Cardiac septum (tissue), 1 donor: Measurements from ENCODE around the gene CFDP1. TPM values are rescaled to one million over a fixed set of nuclear protein-coding genes. Genes with fewer than 3 reads are reported as not detected.

Experiments used
- DNase-seq: peaks from one replicate; pipeline ENCODE4 v3.0.0-alpha.2; 2020; ENCODE audit warnings: low spot score
- intact Hi-C: fragments of 100-400 bp; cut with DNase I; formaldehyde crosslinking; loops from one replicate; pipeline ENCODE4 v1.14.0; 2022
- total RNA-seq: library from RNA; stranded (reverse); fragmentation: NEBNext Ultra II Directional; extraction: Animal tissue kit (Norgen Biotek cat#: 25700); gene quantifications from one replicate; pipeline ENCODE4 v1.2.1, GENCODE V29; 2021
- donor health status: DM: no; HTN: no; CAD: no.

Gene CFDP1
- total RNA-seq, 1 donor from 2014 or later, result 24.6 TPM

DNA sequence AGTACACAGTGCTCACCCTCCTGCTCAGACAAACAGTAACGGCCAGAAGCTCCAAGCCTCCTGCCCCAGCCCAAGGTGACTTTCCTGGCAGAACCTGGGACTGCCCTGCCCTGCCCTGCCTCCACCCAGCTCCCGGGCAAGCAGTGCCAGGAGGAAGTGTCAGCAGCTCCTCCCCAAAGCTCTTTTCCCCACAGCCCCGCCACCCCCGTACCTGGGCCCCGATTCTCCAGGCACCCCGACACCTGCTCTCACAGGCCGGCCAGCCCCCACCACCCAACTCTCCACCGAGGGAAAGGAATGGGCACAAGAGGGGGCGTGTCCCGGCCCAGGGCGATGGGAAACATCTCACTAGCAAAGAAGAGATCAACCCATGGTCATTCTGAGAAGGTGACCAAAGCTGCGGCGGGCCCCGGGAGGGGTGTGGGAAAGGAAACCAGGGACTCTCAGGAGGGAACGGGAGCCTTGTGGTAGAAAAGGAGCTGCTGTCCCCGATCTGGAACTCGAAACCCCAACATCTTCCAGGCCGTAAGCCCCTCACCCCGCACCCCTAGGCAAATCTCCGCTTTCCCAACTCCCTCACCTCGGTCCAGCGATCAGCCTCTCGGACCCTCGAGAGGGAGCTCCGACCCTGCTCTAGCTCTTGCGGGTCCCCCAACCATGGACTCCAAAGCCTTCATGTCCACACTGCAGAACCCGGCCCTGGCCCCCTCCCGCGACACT lies 183.1 kb downstream of the CFDP1 start:
- no peak for DNase-seq

GRCh38 chr16:75249441-75249840 lies 183.9 kb downstream of the CFDP1 start:
- intact Hi-C loops, result no loop called here
- no peak for DNase-seq

More for the DNA sequence above, 183.1 kb downstream of the CFDP1 start:
- intact Hi-C loops, result loop anchor here (2.0 kb wide), 1 partner anchor 15 kb away; no protein-coding TSS in a partner anchor

DNA sequence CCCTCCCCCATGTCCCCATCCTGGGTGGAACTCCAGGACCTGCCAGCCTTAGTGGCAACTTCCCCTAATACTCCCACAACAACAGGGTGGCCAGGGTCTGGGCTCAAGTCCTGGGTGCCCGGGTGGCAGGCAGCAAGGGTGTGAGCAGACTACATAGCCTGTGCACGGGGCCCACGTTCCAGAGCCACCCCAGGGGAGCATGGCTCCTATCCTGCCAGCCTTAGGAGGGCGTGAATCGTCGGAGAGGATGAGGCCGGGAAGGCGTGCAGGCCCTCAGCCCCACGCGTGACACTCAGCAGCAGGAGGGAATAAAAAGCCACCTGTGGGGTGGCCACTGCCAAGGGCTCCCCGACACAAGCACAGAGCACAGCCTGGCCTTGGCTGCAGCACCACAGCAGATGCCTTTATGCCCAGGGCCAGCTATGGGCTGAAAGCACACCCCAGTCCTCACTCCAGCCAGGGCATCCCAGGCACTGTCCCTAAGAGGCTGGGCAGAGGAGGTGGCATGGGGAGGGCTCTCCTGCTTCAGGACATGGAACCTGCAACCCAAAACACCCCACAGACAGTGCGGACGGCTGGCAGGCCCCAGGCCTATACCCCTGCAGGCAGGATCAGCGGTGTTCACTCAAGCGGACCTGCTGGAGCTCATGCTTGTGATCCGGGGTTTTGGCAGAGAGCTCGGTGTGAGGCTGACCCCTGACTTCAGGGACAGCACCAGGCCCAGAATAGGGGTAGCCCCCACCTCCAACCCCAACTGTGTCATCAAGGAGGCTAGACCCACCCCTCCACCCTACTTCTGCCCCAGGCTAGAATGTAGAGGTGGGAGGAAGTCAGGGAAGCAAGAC lies 184.5 kb downstream of the CFDP1 start:
- intact Hi-C loops, result no loop called here
- DNase-seq, result no peak

DNA sequence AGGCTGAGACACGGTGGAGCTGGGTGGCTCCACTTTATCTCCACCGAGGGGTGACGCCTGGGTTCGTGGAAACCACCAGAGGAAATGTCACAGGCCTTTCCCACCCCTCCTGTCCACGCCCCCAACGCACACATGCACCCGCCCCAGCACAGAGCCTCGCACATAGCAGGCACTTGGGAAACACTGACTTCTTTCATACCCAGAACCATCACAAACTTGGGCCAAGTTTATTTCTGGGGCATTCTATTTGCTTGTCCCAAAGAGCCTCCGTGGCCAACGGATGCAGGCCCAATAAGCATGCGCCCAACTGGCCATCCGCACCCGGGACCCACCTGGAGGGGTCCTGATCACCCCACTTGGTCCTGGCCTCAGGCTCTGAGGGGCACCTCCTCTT lies 185.2 kb downstream of the CFDP1 start:
- intact Hi-C loops, result no loop called here
- DNase-seq, result no peak

GRCh38 chr16:75247249-75247648 lies 186.1 kb downstream of the CFDP1 start:
- no peak for DNase-seq
- intact Hi-C loops, result no loop called here

DNA sequence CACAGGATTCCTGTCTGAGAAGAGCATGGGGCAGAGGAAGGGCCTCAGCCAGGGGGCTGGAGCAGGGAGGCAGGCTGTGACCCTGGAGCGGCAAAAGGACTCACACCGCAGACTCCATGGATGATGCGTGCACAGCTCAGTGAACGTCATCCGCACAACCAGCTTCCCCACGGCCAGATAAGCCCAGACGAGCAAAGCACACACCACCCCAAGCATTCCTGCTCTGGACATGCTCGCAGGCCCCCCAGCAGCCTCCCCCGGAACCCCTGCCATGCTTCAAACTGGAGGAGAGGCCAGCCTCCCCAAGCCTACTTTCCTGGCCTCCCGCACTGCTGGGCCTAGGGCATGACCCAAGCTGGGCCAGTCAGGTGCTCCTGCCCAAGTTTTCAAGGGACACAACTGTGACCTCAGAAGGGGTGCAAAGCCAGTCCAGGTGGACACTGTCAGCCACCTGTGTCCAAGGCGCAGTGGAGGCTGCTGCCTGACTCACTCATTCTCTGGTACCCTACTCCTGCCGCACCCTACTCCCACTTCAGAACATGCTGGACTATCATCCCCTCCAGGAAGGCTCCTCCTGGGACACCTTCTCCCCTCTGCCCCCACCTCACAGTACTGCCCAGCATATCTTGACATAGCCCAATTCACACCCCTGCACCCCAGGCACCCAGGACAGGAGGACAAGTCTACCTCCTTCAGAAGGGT lies 186.6 kb downstream of the CFDP1 start:
- intact Hi-C loops, result no loop called here
- no peak for DNase-seq

DNA sequence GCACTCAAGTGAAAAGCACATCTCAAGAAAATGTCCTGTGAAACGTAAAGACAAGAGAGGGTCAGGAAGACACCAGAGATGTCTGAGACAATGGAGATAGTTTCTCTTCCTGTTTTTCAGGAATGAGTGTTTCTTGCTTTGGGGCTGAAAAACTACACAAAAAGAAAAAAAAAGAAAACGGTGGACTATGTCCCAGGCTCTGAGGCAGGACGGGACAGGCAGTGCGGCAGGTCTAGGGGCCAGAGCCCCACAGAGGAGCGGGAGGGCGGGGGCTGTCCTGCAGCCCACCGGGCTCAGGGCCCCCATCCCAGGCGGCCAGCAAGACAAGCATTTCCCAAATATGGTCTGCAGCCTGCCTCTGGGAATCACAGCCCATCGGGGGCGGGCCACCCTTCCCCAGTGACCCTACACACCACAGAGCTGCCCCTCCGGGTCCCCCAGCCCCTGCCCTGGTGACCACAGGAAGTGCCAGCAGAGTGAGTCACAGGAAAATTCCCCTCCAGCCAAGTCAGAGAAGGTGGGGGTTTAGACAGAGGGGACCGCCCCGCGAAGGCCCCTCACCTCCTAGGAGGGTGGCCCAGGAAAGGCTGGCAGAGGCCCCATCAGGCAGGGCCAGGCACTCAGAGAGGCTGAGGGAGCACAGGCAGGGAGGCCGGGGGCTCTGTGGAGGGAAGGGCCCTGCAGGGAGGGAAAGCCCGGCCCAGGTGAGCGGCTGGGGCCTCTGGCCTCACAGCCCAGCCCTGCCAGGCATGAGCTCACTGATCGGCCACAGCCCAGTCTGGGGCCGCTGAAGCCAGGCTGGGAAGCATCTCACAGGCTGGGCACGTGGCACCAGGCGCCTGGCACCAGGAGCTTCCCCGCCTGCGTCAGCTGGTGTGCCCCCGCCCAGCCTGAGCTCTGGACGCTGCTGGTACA lies 188.2 kb downstream of the CFDP1 start:
- DNase-seq, result peak; percentile 92
- intact Hi-C loops, result loop anchor here (5.0 kb wide), 1 partner anchor 407 kb away; no protein-coding TSS in a partner anchor

GRCh38 chr16:75244225-75244809 lies 189.0 kb downstream of the CFDP1 start:
- no peak for DNase-seq
- intact Hi-C loops, result loop anchor here (5.0 kb wide), 1 partner anchor 408 kb away; no protein-coding TSS in a partner anchor

Other genes starting within 250 kb of the CFDP1 start
- gene CTRB2, start 226.3 kb downstream of the CFDP1 start, total RNA-seq, result not detected
- gene CTRB1, start 214.5 kb downstream of the CFDP1 start, total RNA-seq, result not detected
- gene BCAR1, start 181.9 kb downstream of the CFDP1 start, total RNA-seq, result 80.3 TPM
- gene TMEM170A, start 31.2 kb upstream of the CFDP1 start, total RNA-seq, result 10.4 TPM
- 4.5 TPM for gene CHST6, start 61.9 kb upstream of the CFDP1 start, total RNA-seq
- 0.11 TPM for gene CHST5, start 102.6 kb upstream of the CFDP1 start, total RNA-seq
- gene TMEM231, start 122.7 kb upstream of the CFDP1 start, total RNA-seq, result 8.5 TPM
- gene GABARAPL2, start 132.9 kb upstream of the CFDP1 start, total RNA-seq, result 233 TPM
- 28.0 TPM for gene ADAT1, start 189.8 kb upstream of the CFDP1 start, total RNA-seq
- 89.3 TPM for gene KARS1, start 214.2 kb upstream of the CFDP1 start, total RNA-seq
- gene TERF2IP, start 214.3 kb upstream of the CFDP1 start, total RNA-seq, result 76.0 TPM
- gene CPHXL2, start 243.5 kb upstream of the CFDP1 start, total RNA-seq, result not detected